Endothelial cell of umbilical vein (primary cell): ENCODE results near the gene PHLPP1.

Experiments used
- CTCF ChIP-seq, 2 donors: IDR thresholded peaks; 1 replicate in 1 of 2; 2 replicates in 1 of 2; pipeline ENCODE4 v1.5.1; 2011; ENCODE audit warnings: low read length in 2 of 2, mild to moderate bottlenecking in 2 of 2, moderate library complexity in 2 of 2, control low read depth in 1 of 2, inconsistent platforms in 1 of 2, low read depth in 1 of 2; ENCODE audit not compliant: insufficient read depth in 1 of 2; ENCODE audit errors: extremely low read depth in 1 of 2
- EZH2 ChIP-seq: IDR thresholded peaks from 2 replicates; pipeline ENCODE4 v1.6.1; 2012; ENCODE audit warnings: borderline replicate concordance, low read depth, mild to moderate bottlenecking, moderate library complexity, low read length, inconsistent platforms; ENCODE audit not compliant: severe bottlenecking
- POLR2AphosphoS5 ChIP-seq: IDR thresholded peaks from 2 replicates; pipeline ENCODE4 v1.6.1; 2012; ENCODE audit warnings: low read depth, mild to moderate bottlenecking, control low read depth, low read length, moderate library complexity; ENCODE audit not compliant: insufficient read depth

- TF ChIP-seq CTCF (IDR thresholded peaks at IDR 0.05; ENCODE audit: extremely low read depth in 1 of 2, insufficient read depth in 1 of 2, low read depth in 1 of 2, low read length in 2 of 2) (no peak), POLR2AphosphoS5 (no peak), EZH2 (no peak)
Measured at GRCh38 chr18:62808123-62808522, 92.8 kb downstream of the PHLPP1 start.
